B cell (primary cell): ENCODE measurements around the gene NAB2. TPM values are rescaled to one million over a fixed set of nuclear protein-coding genes. Genes with fewer than 3 reads are reported as not detected.

Experiments
- ATAC-seq: fragments of 200-7000 bp; cut with Tn5 transposase; one replicate; pipeline ENCODE4 v1.10.0; 2021; ENCODE audit warnings: low read depth, mild to moderate bottlenecking, moderate number of reproducible peaks, moderate library complexity
- CTCF ChIA-PET: fragments of 350-600 bp; sonication (Branson Sonifier 250); formaldehyde crosslinking; loops from one replicate; lab custom pipeline; 2021; ENCODE audit warnings: antibody characterized with exemption, inconsistent platforms; lab: Charles Lee
- POLR2A ChIA-PET: fragments of 350-600 bp; sonication (Branson Sonifier 250); formaldehyde crosslinking; loops from one replicate; lab custom pipeline; 2021; ENCODE audit warnings: antibody characterized with exemption; lab: Charles Lee
- DNase-seq: peaks from one replicate; pipeline ENCODE4 v3.0.0; 2013
- H2AFZ ChIP-seq: 2 replicates; pipeline ENCODE4 v1.6.1; 2012; ENCODE audit warnings: mild to moderate bottlenecking, low read depth, low read length; ENCODE audit not compliant: insufficient read depth, poor library complexity, severe bottlenecking
- H3K27ac ChIP-seq, 2 donors: 1 replicate in 1 of 2; 2 replicates in 1 of 2; pipeline ENCODE4 v1.5.1; 2012 to 2013; ENCODE audit warnings: low read length in 2 of 2, mild to moderate bottlenecking in 2 of 2, moderate library complexity in 1 of 2
- H3K27me3 ChIP-seq, 4 experiments: fragments of 200-600 bp in 1 of 4; sonication (generic) in 1 of 4; replicated peaks in 1 of 4; 1 replicate in 2 of 4; 2 replicates in 2 of 4; pipeline versions ENCODE4 v1.6.1 to v1.7.0; 2013 to 2016; ENCODE audit warnings: low read length in 3 of 4, mild to moderate bottlenecking in 2 of 4, mixed read lengths in 1 of 4, moderate library complexity in 1 of 4; ENCODE audit not compliant: insufficient read depth in 4 of 4, control insufficient read depth in 3 of 4; ENCODE audit errors: control extremely low read depth in 1 of 4
- H3K36me3 ChIP-seq, 2 experiments: replicated peaks in 1 of 2; 1 replicate in 1 of 2; 2 replicates in 1 of 2; pipeline versions ENCODE4 v1.6.1 to v1.7.1; 2013; ENCODE audit warnings: low read length in 1 of 2; ENCODE audit not compliant: insufficient read depth in 2 of 2, control insufficient read depth in 1 of 2; ENCODE audit errors: control extremely low read depth in 1 of 2, extremely low read depth in 1 of 2
- H3K4me1 ChIP-seq, 2 donors: fragments of 200-600 bp in 1 of 2; sonication (generic) in 1 of 2; 1 replicate in 1 of 2; 2 replicates in 1 of 2; pipeline versions ENCODE4 v1.5.1 to v1.6.1; 2013 to 2017; ENCODE audit warnings: low read length in 2 of 2; ENCODE audit not compliant: control insufficient read depth in 2 of 2, insufficient read depth in 2 of 2
- H3K4me2 ChIP-seq: replicated peaks from 2 replicates; pipeline ENCODE3; 2012; ENCODE audit warnings: mild to moderate bottlenecking, low read depth, low read length; ENCODE audit not compliant: poor library complexity, severe bottlenecking
- H3K4me3 ChIP-seq, 5 experiments: fragments of 200-600 bp in 1 of 5; sonication (generic) in 1 of 5; 1 replicate in 3 of 5; 2 replicates in 2 of 5; pipeline versions ENCODE4 v1.5.1 to v1.7.0; 2011 to 2016; ENCODE audit warnings: low read length in 4 of 5, mild to moderate bottlenecking in 4 of 5, low read depth in 2 of 5, control low read depth in 1 of 5, moderate library complexity in 1 of 5; ENCODE audit not compliant: insufficient read depth in 1 of 5; ENCODE audit errors: control extremely low read depth in 1 of 5, extremely low read depth in 1 of 5
- H3K79me2 ChIP-seq: fragments of 200-600 bp; sonication (generic); one replicate; pipeline ENCODE4 v1.6.0; 2016; ENCODE audit warnings: low read length; ENCODE audit not compliant: control insufficient read depth, insufficient read depth
- H3K9ac ChIP-seq: fragments of 200-600 bp; sonication (generic); 2 replicates; pipeline ENCODE4 v1.6.1; 2017; ENCODE audit warnings: mild to moderate bottlenecking, low read length, moderate library complexity
- H3K9me3 ChIP-seq, 3 donors: one replicate each; pipeline versions ENCODE4 v1.6.1 to v1.7.1; 2013; ENCODE audit warnings: low read length in 2 of 3; ENCODE audit not compliant: control insufficient read depth in 2 of 3, insufficient read depth in 1 of 3; ENCODE audit errors: control extremely low read depth in 1 of 3
- H4K20me1 ChIP-seq: 2 replicates; pipeline ENCODE4 v1.6.0; 2012; ENCODE audit warnings: mild to moderate bottlenecking, low read length; ENCODE audit not compliant: insufficient read depth, control insufficient read depth, poor library complexity, severe bottlenecking
- H3K27ac Mint-ChIP-seq: one replicate; pipeline ENCODE4 v1.8.0; 2021; ENCODE audit warnings: mixed read lengths
- H3K27me3 Mint-ChIP-seq: one replicate; pipeline ENCODE4 v1.8.0; 2021; ENCODE audit warnings: mixed read lengths
- H3K4me1 Mint-ChIP-seq: one replicate; pipeline ENCODE4 v1.8.0; 2021; ENCODE audit warnings: mixed read lengths
- H3K4me3 Mint-ChIP-seq: one replicate; pipeline ENCODE4 v1.8.0; 2021; ENCODE audit warnings: mixed read lengths
- H3K9me3 Mint-ChIP-seq: one replicate; pipeline ENCODE4 v1.8.0; 2022; ENCODE audit warnings: mixed read lengths; ENCODE audit not compliant: insufficient read depth
- EZH2 ChIP-seq: IDR thresholded peaks from 2 replicates; pipeline ENCODE4 v1.6.1; 2012; ENCODE audit warnings: borderline replicate concordance, low read depth, mild to moderate bottlenecking, moderate library complexity, low read length; ENCODE audit not compliant: insufficient read depth, poor library complexity, severe bottlenecking
- WGBS: methylation state at CpG from one replicate; pipeline ENCODE4 v1.1.5; 2013; ENCODE audit warnings: missing lambda C conversion rate; ENCODE audit not compliant: insufficient coverage; 5-methylcytosine and 5-hydroxymethylcytosine counted together
- intact Hi-C: fragments of 100-400 bp; cut with micrococcal nuclease; formaldehyde crosslinking; loops from one replicate; pipeline ENCODE4 v1.10.0; 2022
- polyA plus RNA-seq: library from polyadenylated mRNA; depleted of rRNA; stranded (reverse); fragments of >200 nt; gene quantifications from 2 replicates; pipeline ENCODE4 v1.2.3, GENCODE V29; 2012
- total RNA-seq, 2 donors: library from RNA; stranded (reverse); fragments of 120-200 nt in 1 of 2; gene quantifications; 1 replicate in 1 of 2; 2 replicates in 1 of 2; pipeline versions ENCODE4 v1.2.3 to v1.2.4, GENCODE V29; 2013 to 2022
- TF ChIP-seq, protein P1 (sequence below): fragments of 200-600 bp; IDR thresholded peaks from one replicate; pipeline ENCODE4 v1.8.0; 2022; ENCODE audit warnings: antibody characterized with exemption, mild to moderate bottlenecking

NAB2 gene
- total and polyA plus RNA-seq, 2 donors (not counting 1 experiment from before 2014, with no cell fraction given) = 6.7 to 52.1 TPM

DNA sequence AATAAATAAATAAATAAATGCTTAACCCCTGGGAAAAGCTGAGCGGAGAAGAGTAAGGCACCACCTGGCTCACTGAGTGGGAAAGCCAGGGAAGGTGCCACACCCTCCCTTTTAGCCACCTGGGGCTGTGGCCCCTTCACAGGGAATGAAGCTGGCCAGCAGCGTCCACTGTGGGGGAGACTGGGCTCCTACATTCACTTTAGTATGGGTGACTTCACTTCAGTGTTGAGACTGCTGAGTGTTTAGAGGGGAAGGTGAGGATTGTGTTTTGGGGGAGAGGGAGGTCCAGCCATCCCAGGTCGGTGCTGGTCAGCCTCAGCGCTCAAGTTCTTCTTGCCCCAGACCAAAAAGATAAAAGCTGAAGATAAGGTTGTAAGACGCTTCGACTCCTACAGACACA lies 1.6 kb downstream of the NAB2 start:
- Histone ChIP-seq H2AFZ (no peak overlapping the region), H3K27me3 (no peaks in the 10 kb centered on the region), H3K79me2 (peaks cover 16% of the 10 kb centered on the region), H3K27ac (peak overlapping the region in 1 of 2 donors; percentile 7), H3K4me2 (peak overlapping the region; percentile 27), H3K4me1 (peaks cover 30 to 54% of the 10 kb centered on the region in 2 donors), H3K4me3 (no peak overlapping the region), H3K9ac (no peak overlapping the region), H3K9me3 (no peaks in the 10 kb centered on the region), H4K20me1 (peaks cover 4% of the 10 kb centered on the region), H3K36me3 (peaks cover 0 to 17% of the 10 kb centered on the region in 2 experiments)
- Mint-ChIP-seq H3K9me3 (no peaks in the 10 kb centered on the region), H3K4me1 (peaks cover 66% of the 10 kb centered on the region), H3K4me3 (peak overlapping the region; percentile 91), H3K27ac (peak overlapping the region; percentile 67), H3K27me3 (no peaks in the 10 kb centered on the region)
- intact Hi-C loops = no loop called here
- ChIA-PET CTCF (interaction anchor here (15.0 to 18.5 kb wide), 2 partner anchors 16 kb away, joined by 246 to 406 read pairs; partner anchors contain the start of genes NEMP1 and STAT6), POLR2A (interaction anchor here (0.5 to 4.8 kb wide), 4 partner anchors 12 to 152 kb away, joined by 3 to 139 read pairs (median 24); partner anchors contain the start of genes NEMP1 and STAT6)
- TF ChIP-seq EZH2 = no peak
- TF ChIP-seq, protein P1, sequence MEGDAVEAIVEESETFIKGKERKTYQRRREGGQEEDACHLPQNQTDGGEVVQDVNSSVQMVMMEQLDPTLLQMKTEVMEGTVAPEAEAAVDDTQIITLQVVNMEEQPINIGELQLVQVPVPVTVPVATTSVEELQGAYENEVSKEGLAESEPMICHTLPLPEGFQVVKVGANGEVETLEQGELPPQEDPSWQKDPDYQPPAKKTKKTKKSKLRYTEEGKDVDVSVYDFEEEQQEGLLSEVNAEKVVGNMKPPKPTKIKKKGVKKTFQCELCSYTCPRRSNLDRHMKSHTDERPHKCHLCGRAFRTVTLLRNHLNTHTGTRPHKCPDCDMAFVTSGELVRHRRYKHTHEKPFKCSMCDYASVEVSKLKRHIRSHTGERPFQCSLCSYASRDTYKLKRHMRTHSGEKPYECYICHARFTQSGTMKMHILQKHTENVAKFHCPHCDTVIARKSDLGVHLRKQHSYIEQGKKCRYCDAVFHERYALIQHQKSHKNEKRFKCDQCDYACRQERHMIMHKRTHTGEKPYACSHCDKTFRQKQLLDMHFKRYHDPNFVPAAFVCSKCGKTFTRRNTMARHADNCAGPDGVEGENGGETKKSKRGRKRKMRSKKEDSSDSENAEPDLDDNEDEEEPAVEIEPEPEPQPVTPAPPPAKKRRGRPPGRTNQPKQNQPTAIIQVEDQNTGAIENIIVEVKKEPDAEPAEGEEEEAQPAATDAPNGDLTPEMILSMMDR = no peak
- ATAC-seq = no peak
- 93% methylated on average over 4 of the region's 6 CpGs for WGBS
- DNase-seq = peak; percentile 21

DNA sequence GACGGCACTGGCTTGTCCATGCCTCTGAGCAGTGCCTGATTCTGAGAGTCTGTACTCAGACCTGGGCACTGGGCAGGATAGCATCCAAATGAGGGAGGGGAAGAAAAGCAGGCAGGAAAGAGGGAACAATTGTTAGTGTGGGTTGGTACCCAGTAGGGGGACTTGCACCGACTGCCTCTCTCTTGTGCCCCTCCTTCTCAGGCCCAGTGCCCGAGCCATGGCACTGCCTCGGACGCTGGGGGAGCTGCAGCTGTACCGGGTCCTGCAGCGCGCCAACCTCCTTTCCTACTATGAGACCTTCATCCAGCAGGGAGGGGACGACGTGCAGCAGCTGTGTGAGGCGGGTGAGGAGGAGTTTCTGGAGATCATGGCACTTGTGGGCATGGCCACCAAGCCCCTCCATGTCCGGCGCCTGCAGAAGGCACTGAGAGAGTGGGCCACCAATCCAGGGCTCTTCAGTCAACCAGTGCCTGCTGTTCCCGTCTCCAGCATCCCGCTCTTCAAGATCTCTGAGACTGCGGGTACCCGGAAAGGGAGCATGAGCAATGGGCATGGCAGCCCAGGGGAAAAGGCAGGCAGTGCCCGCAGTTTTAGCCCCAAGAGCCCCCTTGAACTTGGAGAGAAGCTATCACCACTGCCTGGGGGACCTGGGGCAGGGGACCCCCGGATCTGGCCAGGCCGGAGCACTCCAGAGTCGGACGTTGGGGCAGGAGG lies 2.2 kb downstream of the NAB2 start:
- peaks cover 66% of the 10 kb centered on the region for H3K4me1 Mint-ChIP-seq
- peak; percentile 22 for DNase-seq

More for the DNA sequence above, 2.2 kb downstream of the NAB2 start:
- no peaks in the 10 kb centered on the region for H3K9me3 Mint-ChIP-seq
- ATAC-seq = no peak
- POLR2A ChIA-PET = interaction anchor here (1.0 to 4.8 kb wide), 5 partner anchors 12 to 19 kb away, joined by 3 to 139 read pairs (median 4); partner anchors contain the start of genes NEMP1 and STAT6
- peak overlapping the region; percentile 91 for H3K4me3 Mint-ChIP-seq
- CTCF ChIA-PET = interaction anchor here (1.4 to 18.5 kb wide), 3 partner anchors 15 to 33 kb away, joined by 5 to 406 read pairs (median 246); partner anchors contain the start of genes NEMP1 and STAT6
- peaks cover 0 to 23% of the 10 kb centered on the region in 2 experiments for H3K36me3 ChIP-seq
- TF ChIP-seq, protein P1 = no peak
- TF ChIP-seq EZH2 = no peak
- no peaks in the 10 kb centered on the region for H3K27me3 ChIP-seq
- H3K4me3 ChIP-seq = no peak overlapping the region
- peak overlapping the region in 1 of 2 donors; percentile 7 for H3K27ac ChIP-seq
- H2AFZ ChIP-seq = no peak overlapping the region
- no peaks in the 10 kb centered on the region for H3K27me3 Mint-ChIP-seq
- peaks cover 16% of the 10 kb centered on the region for H3K79me2 ChIP-seq
- H4K20me1 ChIP-seq = peaks cover 10% of the 10 kb centered on the region
- H3K9ac ChIP-seq = no peak overlapping the region
- intact Hi-C loops = no loop called here
- 97% methylated on average over 16 of the region's 22 CpGs for WGBS
- H3K9me3 ChIP-seq = no peaks in the 10 kb centered on the region
- H3K4me1 ChIP-seq = peaks cover 27 to 48% of the 10 kb centered on the region in 2 donors
- peak overlapping the region; percentile 67 for H3K27ac Mint-ChIP-seq
- peak overlapping the region; percentile 27 for H3K4me2 ChIP-seq
